ENCODE data around the gene MOB3B.

DNA sequence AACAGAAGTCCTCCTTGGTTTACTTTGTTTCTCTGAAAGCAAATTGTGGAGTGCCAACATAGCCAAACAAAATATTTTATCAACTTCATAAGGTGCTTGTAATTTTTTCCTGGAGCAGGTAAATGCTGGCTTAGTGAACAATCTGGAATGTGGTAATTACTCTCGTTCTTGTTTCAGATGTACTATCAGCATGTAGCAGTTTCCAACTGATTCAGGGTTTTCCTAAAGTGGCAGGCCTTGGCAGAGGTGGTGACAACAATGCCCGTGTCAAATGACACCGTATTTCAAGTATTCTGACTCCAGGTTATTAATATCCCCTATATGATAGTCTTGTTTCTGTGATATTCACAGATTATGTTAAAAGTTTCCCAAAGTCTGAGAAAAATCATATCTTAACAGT lies 42.4 kb upstream of the MOB3B start:
- TF ChIP-seq PHF21A (CRISPR knock-in tag; IDR thresholded peaks at IDR 0.05) (no peak), SMAD9 (CRISPR knock-in tag; IDR thresholded peaks at IDR 0.05) (no peak), ZNF589 (CRISPR knock-in tag; conservative IDR thresholded peaks at IDR 0.05) (no peak), ZMAT3 (CRISPR knock-in tag; conservative IDR thresholded peaks at IDR 0.05) (no peak), NR2F2 (IDR thresholded peaks at IDR 0.05; ENCODE audit: borderline replicate concordance, low read depth) (no peak), SP2 (CRISPR knock-in tag; IDR thresholded peaks at IDR 0.05) (no peak), SALL2 (CRISPR knock-in tag; IDR thresholded peaks at IDR 0.05) (no peak), KLF13 (CRISPR knock-in tag; IDR thresholded peaks at IDR 0.05) (no peak), DNMT3B (CRISPR knock-in tag; conservative IDR thresholded peaks at IDR 0.05) (no peak), TCF7L2 (IDR thresholded peaks at IDR 0.05; ENCODE audit: low read depth, low read length) (no peak), JUND (CRISPR knock-in tag; IDR thresholded peaks at IDR 0.05) (no peak)
- TF ChIP-seq, protein P1, sequence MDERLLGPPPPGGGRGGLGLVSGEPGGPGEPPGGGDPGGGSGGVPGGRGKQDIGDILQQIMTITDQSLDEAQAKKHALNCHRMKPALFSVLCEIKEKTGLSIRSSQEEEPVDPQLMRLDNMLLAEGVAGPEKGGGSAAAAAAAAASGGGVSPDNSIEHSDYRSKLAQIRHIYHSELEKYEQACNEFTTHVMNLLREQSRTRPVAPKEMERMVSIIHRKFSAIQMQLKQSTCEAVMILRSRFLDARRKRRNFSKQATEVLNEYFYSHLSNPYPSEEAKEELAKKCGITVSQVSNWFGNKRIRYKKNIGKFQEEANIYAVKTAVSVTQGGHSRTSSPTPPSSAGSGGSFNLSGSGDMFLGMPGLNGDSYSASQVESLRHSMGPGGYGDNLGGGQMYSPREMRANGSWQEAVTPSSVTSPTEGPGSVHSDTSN (CRISPR knock-in tag; IDR thresholded peaks at IDR 0.05), result no peak
- TF ChIP-seq, protein P2, sequence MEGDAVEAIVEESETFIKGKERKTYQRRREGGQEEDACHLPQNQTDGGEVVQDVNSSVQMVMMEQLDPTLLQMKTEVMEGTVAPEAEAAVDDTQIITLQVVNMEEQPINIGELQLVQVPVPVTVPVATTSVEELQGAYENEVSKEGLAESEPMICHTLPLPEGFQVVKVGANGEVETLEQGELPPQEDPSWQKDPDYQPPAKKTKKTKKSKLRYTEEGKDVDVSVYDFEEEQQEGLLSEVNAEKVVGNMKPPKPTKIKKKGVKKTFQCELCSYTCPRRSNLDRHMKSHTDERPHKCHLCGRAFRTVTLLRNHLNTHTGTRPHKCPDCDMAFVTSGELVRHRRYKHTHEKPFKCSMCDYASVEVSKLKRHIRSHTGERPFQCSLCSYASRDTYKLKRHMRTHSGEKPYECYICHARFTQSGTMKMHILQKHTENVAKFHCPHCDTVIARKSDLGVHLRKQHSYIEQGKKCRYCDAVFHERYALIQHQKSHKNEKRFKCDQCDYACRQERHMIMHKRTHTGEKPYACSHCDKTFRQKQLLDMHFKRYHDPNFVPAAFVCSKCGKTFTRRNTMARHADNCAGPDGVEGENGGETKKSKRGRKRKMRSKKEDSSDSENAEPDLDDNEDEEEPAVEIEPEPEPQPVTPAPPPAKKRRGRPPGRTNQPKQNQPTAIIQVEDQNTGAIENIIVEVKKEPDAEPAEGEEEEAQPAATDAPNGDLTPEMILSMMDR (CRISPR knock-in tag; IDR thresholded peaks at IDR 0.05), result no peak
- TF ChIP-seq, protein P3, sequence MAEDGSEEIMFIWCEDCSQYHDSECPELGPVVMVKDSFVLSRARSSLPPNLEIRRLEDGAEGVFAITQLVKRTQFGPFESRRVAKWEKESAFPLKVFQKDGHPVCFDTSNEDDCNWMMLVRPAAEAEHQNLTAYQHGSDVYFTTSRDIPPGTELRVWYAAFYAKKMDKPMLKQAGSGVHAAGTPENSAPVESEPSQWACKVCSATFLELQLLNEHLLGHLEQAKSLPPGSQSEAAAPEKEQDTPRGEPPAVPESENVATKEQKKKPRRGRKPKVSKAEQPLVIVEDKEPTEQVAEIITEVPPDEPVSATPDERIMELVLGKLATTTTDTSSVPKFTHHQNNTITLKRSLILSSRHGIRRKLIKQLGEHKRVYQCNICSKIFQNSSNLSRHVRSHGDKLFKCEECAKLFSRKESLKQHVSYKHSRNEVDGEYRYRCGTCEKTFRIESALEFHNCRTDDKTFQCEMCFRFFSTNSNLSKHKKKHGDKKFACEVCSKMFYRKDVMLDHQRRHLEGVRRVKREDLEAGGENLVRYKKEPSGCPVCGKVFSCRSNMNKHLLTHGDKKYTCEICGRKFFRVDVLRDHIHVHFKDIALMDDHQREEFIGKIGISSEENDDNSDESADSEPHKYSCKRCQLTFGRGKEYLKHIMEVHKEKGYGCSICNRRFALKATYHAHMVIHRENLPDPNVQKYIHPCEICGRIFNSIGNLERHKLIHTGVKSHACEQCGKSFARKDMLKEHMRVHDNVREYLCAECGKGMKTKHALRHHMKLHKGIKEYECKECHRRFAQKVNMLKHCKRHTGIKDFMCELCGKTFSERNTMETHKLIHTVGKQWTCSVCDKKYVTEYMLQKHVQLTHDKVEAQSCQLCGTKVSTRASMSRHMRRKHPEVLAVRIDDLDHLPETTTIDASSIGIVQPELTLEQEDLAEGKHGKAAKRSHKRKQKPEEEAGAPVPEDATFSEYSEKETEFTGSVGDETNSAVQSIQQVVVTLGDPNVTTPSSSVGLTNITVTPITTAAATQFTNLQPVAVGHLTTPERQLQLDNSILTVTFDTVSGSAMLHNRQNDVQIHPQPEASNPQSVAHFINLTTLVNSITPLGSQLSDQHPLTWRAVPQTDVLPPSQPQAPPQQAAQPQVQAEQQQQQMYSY (CRISPR knock-in tag; IDR thresholded peaks at IDR 0.05), result no peak

Data from HepG2 (cell line).